HG03442 (cell line): ENCODE data around the gene TUBB2A.

ENCODE experiments used
- ATAC-seq: cut with Tn5 transposase; IDR thresholded peaks from one replicate; pipeline ENCODE4 v1.9.1; 2021; ENCODE audit warnings: mild to moderate bottlenecking, moderate library complexity; ENCODE audit not compliant: unreplicated experiment

Gene TUBB2A

GRCh38 chr6:3124667-3125066, 32.7 kb downstream of the TUBB2A start:
- ATAC-seq: no peak

- no peak for ATAC-seq
Measured at GRCh38 chr6:3122823-3123182, 34.5 kb downstream of the TUBB2A start.

- no peak for ATAC-seq
Measured at GRCh38 chr6:3120765-3121089, 36.6 kb downstream of the TUBB2A start.

GRCh38 chr6:3119040-3119723, 38.2 kb downstream of the TUBB2A start:
- ATAC-seq: peak; percentile 31

GRCh38 chr6:3118353-3119039, 38.8 kb downstream of the TUBB2A start, which contains the start of gene BPHL:
Gene BPHL (plus strand): TSS chr6:3118711. CDS start chr6:3118741, 30 bp downstream.
- peak; percentile 83 for ATAC-seq

GRCh38 chr6:3117912-3118352, 39.4 kb downstream of the TUBB2A start:
- ATAC-seq: no peak

- no peak for ATAC-seq
Measured at GRCh38 chr6:3114377-3114776, 43.0 kb downstream of the TUBB2A start.

GRCh38 chr6:3109761-3110160, 47.6 kb downstream of the TUBB2A start:
- ATAC-seq: no peak

GRCh38 chr6:3108746-3109414, 48.5 kb downstream of the TUBB2A start:
- ATAC-seq: no peak
